ENCODE results near the gene DIPK2A.

DNA sequence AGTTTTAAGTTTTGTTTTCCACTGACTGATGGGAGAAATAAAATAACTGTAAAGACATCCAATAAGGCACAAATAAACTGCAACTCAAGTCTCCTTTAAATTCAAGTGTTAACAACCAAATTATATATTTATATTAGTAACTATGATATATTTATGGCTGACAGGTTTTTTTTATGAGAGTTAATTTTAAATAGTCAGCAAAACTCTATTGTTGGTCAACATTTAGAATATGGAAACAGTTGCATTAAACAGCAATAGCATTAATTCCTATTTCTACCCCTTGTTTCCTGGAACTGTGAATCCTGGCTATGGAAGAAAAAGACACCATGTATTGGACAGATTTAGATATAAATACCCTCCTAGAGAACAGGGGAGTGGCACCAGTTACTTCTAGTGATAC lies 16.5 kb upstream of the DIPK2A start:
- TF ChIP-seq GATA2 (IDR thresholded peaks at IDR 0.05; ENCODE audit: low read depth, low read length) (no peak), GATA3 (IDR thresholded peaks at IDR 0.05; ENCODE audit: low read depth, low read length) (no peak)
